SKM-1 treated with dmso at 0.1 percent for 144 hours (cell line): ENCODE measurements around the gene PRKAG2.

Experiments
- DNase-seq: peaks from one replicate; lab custom pipeline; 2025; ENCODE audit not compliant: unreplicated experiment; lab: John Stamatoyannopoulos, UW

Gene PRKAG2

GRCh38 chr7:151630851-151631569 lies 245.9 kb downstream of the PRKAG2 start:
- DNase-seq: no peak

- DNase-seq: no peak
These were observed 246.6 kb downstream of the PRKAG2 start for GRCh38 chr7:151630358-151630757.

- DNase-seq: no peak
These were observed 247.1 kb downstream of the PRKAG2 start for GRCh38 chr7:151629713-151630272.

- no peak for DNase-seq
These were observed 247.9 kb downstream of the PRKAG2 start for GRCh38 chr7:151628846-151629604.

GRCh38 chr7:151626422-151627115 lies 250.3 kb downstream of the PRKAG2 start:
- no peak for DNase-seq

- DNase-seq: no peak
These were observed 251.3 kb downstream of the PRKAG2 start for GRCh38 chr7:151625606-151626005.

GRCh38 chr7:151624246-151624928 lies 252.5 kb downstream of the PRKAG2 start:
- DNase-seq: no peak

GRCh38 chr7:151623766-151624165 lies 253.1 kb downstream of the PRKAG2 start:
- no peak for DNase-seq

GRCh38 chr7:151621961-151622360 lies 255.0 kb downstream of the PRKAG2 start:
- DNase-seq: no peak

GRCh38 chr7:151616443-151617213 lies 260.3 kb downstream of the PRKAG2 start:
- DNase-seq: no peak

- DNase-seq: no peak
These were observed 261.1 kb downstream of the PRKAG2 start for GRCh38 chr7:151615784-151616183.

- no peak for DNase-seq
These were observed 261.9 kb downstream of the PRKAG2 start for GRCh38 chr7:151615058-151615457.

GRCh38 chr7:151614019-151614418 lies 262.9 kb downstream of the PRKAG2 start:
- DNase-seq: no peak

- DNase-seq: no peak
These were observed 265.0 kb downstream of the PRKAG2 start for GRCh38 chr7:151611878-151612277.

GRCh38 chr7:151611041-151611440 lies 265.9 kb downstream of the PRKAG2 start:
- no peak for DNase-seq

GRCh38 chr7:151608031-151608551 lies 268.8 kb downstream of the PRKAG2 start:
- no peak for DNase-seq

GRCh38 chr7:151607464-151607867 lies 269.4 kb downstream of the PRKAG2 start:
- DNase-seq: no peak

- DNase-seq: no peak
These were observed 273.0 kb downstream of the PRKAG2 start for GRCh38 chr7:151603951-151604350.

GRCh38 chr7:151601521-151602305 lies 275.2 kb downstream of the PRKAG2 start:
- DNase-seq: no peak
